GM21723 (cell line): Measurements from ENCODE around the gene OR14J1.
"Not testable (repeated sequence)": the region's sequence is repeated elsewhere in the genome, so short reads cannot be mapped to it uniquely, and the experiment has no call there.

Experiments
- ATAC-seq: cut with Tn5 transposase; IDR thresholded peaks from one replicate; pipeline ENCODE4 v1.9.1; 2021; ENCODE audit warnings: mild to moderate bottlenecking, moderate library complexity; ENCODE audit not compliant: unreplicated experiment

OR14J1 gene, protein sequence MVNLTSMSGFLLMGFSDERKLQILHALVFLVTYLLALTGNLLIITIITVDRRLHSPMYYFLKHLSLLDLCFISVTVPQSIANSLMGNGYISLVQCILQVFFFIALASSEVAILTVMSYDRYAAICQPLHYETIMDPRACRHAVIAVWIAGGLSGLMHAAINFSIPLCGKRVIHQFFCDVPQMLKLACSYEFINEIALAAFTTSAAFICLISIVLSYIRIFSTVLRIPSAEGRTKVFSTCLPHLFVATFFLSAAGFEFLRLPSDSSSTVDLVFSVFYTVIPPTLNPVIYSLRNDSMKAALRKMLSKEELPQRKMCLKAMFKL

GRCh38 chr6:29301316-29301715 lies at the start of gene OR14J1:
TSS of gene OR14J1 (plus strand) at chr6:29301701. CDS start at chr6:29306690, 4,989 bp downstream.
- ATAC-seq = no peak

- ATAC-seq = no peak
Observed at GRCh38 chr6:29251736-29252135, 49.8 kb upstream of the OR14J1 start.

DNA sequence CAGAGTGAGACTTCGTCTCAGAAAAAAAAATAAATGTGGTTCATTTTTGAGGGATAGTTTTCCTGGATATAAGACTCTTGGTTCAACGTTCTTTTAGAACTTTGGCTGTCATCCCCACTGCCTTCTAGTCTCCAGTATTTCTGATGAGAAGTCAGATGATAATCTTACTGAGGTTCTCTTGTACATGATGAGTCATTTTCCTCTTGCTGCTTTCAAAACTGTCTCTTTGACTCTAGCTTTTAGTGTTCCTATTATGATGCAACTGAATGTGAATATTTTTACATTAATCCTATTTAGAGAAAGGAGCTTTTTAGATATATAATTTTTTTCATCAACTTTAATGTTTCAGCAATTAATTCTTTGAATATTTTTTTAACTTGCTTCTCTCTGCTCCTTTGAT lies 46.0 kb upstream of the OR14J1 start:
- ATAC-seq = no peak

GRCh38 chr6:29259721-29260120 lies 41.8 kb upstream of the OR14J1 start:
- no peak for ATAC-seq

GRCh38 chr6:29263001-29263400 lies 38.5 kb upstream of the OR14J1 start:
- ATAC-seq = no peak

GRCh38 chr6:29294499-29294914 lies 7.0 kb upstream of the OR14J1 start:
- no peak for ATAC-seq

- ATAC-seq = no peak
Observed at GRCh38 chr6:29295181-29295585, 6.3 kb upstream of the OR14J1 start.

- ATAC-seq = no peak
Observed at GRCh38 chr6:29295623-29296022, 5.9 kb upstream of the OR14J1 start.

GRCh38 chr6:29319931-29320330 lies 18.4 kb downstream of the OR14J1 start:
- no peak for ATAC-seq

- ATAC-seq = not testable (repeated sequence)
Observed at GRCh38 chr6:29323332-29323731, 21.8 kb downstream of the OR14J1 start.

- ATAC-seq = no peak
Observed at GRCh38 chr6:29325777-29326176, 24.3 kb downstream of the OR14J1 start.

GRCh38 chr6:29332676-29333075 lies 31.2 kb downstream of the OR14J1 start:
- no peak for ATAC-seq

DNA sequence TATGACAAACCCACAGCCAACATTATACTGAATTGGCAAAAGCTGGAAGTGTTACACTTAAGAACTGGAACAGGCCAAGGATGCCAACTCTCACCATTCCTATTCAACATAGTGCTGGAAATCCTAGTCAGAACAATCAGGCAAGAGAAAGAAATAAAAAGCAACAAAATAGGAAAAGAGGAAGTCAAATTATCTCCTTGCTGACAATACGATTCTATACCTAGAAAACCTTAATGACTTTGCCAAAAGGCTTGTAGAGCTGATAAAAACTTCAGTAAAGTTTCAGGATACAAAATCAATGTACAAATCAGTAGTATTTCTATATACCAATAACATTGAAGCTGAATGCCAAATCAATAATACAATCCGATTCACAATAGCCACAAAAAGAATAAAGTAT lies 34.8 kb downstream of the OR14J1 start:
- ATAC-seq = no peak

- ATAC-seq = no peak
Observed at GRCh38 chr6:29345380-29345779, 43.9 kb downstream of the OR14J1 start.

DNA sequence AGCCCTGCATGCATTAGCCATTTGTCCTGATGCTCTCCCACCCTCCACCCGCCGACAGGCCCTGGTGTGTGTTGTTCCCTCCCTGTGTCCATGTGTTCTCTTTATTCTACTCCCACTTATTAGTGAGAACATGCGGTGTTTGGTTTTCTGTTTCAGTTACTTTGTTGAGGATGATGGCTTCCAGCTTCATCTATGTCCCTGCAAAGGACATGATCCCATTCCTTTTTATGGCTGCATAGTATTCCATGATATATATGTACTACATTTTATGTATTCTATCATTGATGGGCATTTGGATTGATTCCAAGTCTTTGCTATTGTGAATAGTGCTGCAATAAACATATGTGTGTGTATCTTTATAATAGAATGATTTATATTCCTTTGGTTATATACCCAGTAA lies 47.8 kb downstream of the OR14J1 start:
- not testable (repeated sequence) for ATAC-seq

- ATAC-seq = no peak
Observed at GRCh38 chr6:29354980-29355379, 53.5 kb downstream of the OR14J1 start.

- no peak for ATAC-seq
Observed at GRCh38 chr6:29355603-29356002, 54.1 kb downstream of the OR14J1 start.
